GM21390 (cell line): ENCODE measurements around the gene ZFAND3.

Experiments
- ATAC-seq: cut with Tn5 transposase; IDR thresholded peaks from one replicate; pipeline ENCODE4 v1.9.1; 2021; ENCODE audit not compliant: unreplicated experiment

The ZFAND3 gene

GRCh38 chr6:38146021-38146733 lies 326.6 kb downstream of the ZFAND3 start:
- no peak for ATAC-seq

DNA sequence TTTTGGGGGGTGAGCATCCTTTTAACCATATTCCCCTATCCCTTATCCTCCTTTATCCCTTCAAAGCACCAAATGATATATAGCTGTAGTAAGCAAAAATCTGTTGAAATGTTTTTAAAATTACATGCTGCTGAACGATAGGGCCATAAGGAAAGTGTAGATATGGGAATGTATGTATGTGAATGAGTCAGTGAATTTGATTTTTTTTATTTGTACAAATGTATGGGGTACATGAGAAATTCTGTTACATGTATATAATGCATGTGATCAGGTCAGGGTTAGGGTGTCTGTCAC lies 327.2 kb downstream of the ZFAND3 start:
- ATAC-seq = no peak

GRCh38 chr6:38148606-38149005 lies 329.1 kb downstream of the ZFAND3 start:
- ATAC-seq = no peak

DNA sequence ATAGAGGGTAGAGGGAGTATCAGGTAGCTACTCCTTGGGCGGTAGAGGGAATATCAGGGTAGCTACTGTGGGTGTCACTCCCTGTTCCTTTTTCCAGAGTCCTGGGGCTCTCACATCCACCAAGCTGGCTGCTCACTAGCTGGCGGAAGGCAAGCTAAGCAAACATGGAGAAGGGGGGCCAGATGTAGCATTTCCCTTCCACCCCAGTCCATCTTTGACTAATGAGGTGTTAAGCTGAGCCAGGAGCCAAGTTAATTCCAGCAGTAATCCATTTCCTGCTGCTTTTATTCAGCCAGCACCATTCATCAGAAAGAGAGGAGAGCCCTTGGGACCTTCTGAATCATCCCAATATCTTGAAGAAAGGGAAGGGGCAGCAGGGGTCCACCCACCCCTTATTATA lies 330.0 kb downstream of the ZFAND3 start:
- ATAC-seq = no peak

GRCh38 chr6:38150021-38150420 lies 330.5 kb downstream of the ZFAND3 start:
- ATAC-seq = no peak

DNA sequence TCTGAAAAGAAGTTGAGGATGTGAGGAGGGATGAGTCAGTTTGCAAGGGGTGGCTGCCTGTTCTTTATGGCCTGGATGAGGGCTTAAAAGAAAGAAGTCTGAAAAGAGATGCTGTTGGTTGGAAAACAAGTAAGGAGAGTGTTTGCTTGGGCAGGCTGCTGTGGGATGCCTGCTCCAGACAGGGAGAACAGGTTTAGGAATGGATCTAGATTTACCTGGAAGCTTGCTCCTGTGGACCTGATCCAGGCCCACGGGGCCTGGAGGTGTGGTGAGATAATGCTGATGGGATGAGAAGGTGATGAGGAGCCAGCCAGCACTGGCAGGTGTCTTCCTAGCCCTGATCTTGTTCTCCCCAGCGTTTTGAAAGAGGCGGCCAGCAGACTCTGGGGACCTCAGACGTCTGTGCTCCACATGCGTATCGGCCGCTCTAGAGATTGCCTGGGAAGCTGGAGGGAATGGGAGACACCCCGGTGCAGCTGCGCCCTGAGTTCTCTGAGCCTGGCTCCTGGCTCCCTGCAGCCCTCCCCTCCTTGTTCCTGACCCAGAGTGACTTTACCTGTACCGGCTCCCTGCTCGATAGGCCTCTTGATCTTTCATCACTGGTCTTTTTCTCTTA lies 331.3 kb downstream of the ZFAND3 start:
- no peak for ATAC-seq

- ATAC-seq = no peak
Measured at GRCh38 chr6:38151580-38152500, 332.3 kb downstream of the ZFAND3 start.

DNA sequence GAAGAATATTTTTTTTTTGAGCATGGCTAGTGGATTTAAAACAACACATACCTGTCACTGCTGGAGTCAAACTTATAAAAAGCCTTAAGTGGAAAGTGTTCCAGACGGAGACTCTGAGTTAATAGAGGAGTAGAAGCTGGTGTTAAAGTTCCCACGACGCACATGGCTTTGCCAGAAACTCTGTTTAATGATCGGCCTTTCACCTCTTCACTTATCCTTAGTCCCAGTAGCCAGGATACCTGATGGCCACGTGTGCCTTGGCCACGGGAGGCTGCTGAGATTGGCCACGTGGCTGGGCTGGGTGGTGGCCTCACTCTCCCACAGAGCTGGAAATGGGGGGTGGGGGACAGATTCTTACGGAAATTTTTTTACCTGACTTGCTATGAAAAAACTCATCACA lies 333.1 kb downstream of the ZFAND3 start:
- no peak for ATAC-seq

DNA sequence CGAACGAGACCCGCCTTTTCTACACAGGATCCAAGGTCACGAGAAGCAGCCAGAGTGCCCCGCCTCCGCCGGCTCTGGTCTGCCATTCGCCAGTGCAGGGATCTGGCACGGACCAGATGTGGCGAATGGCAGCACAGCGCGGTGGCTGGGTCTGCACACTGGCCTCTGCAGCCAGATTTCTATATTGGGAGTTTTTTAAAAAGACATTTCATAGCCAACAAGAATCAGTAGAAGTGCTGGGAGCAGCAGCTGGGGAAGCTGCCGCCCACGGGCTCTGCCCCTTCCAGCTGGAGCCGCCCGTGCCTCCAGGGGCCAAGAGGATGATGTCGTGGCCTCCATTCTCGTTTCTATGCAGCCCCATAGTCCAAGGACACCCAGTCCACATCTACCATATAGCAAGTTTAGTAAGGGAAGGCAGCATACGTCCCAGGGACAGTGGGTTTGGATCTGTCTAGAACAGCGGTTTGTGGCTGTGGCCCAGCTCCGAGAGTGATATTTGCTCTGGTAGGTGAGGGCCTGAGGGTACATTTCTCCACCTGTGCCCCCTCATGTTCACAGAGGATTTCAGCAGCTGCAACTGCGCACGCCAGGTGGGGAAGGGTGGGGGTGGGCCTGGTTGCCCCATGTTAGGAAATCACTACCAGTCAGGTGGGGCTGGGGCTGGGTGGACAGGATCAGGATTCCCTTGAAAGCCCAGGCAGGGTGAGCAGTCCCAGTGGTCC lies 333.7 kb downstream of the ZFAND3 start:
- no peak for ATAC-seq

DNA sequence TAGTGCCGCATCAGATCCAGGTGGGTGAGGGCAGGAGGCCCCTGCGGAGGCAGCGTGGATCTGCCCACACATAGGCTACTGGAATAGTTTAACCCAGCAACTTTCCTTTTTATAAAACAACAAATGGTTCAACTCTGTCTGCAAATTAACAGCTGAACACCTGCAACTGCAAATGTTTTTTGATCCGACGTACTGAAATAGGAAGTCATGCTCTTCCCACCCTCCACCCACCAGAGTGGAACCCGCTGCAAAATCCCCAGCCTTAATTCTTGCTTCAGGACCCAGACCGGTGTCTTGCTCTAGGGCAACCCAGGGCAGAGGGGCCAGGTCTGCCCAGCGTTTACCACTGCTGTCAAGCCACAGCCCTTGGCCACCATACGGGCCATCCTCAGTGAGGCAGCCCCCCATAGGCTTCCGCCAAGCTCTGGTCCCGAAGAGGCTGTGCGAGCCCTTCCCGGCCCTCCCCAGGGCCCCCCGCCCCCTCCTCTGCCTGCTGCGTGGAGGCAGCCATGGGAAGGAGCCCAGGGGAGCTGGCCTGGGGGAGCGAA lies 334.3 kb downstream of the ZFAND3 start:
- ATAC-seq = no peak

- ATAC-seq = no peak
Measured at GRCh38 chr6:38154731-38155130, 335.2 kb downstream of the ZFAND3 start.

DNA sequence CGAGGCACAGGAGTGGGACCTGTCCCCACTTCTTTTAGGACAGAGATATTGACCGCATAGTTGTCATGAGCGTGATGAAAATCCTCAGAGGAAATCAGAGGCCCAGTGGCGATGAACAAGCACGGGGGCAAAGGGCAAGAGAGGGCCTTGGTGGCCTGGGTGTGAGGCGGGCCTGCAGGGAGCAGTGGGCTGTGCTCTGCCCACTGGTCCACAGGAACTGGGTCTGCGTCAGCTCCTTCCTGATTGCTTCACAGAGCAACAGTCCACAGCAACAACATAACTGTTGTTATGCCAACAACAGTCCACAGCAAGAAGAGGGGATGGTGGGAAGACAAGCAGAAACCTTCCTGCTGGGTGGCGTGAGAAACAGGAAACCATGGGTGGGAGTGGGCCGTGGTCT lies 335.6 kb downstream of the ZFAND3 start:
- no peak for ATAC-seq

- no peak for ATAC-seq
Measured at GRCh38 chr6:38155621-38156204, 336.2 kb downstream of the ZFAND3 start.

DNA sequence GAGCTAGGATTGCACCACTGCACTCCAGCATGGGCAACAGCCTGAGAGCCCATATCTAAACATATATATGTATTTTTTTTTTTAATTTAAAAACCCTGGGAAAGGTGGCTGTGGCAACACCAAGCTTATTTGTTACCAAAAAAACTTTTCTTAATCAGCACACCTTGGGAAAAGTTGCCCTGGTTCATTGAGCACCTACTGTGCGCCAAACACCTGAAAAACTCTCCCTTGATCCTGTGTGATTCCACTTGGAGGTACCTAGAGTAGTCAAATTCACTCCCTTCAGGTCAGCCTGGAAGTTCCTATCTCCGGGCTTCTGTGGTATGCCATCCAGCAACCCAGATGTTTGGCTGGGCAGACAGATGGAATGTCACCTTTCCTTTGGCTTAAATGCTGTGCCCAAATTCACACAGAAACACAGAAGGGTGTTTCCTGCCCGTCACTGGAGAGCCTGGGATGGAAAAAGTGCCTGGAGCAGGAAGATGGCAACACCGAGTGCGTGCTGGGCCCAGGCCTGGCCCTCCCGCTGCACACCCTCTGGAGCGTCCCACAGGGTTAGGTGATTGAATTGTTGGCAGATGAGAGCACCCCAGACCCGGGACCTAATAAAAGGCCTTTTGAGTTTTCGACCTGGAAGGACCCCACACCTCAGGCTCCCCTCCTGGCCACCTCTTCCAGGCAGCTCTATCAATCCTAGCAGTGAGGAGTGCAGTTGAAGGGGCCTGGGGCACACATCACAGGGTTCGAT lies 337.5 kb downstream of the ZFAND3 start:
- no peak for ATAC-seq

DNA sequence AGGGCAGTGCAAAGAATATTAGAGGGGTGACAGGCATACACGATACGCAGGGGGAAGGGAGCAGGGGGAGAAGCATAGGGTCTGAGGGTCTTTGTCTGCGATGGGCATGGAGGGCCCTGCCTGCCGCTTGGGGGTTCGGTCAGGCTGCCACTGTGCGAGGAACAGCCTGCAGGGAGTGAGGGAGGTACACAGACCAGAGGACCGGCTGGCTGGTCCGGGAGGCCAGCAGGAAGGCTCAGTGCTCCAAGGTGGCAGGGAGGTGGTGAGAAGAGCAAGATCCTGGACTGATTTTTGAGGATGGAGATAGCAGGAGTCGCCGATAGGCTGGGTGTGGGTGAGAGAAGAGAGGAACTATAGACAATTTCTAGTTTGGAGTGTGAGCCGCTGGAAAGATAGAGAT lies 338.4 kb downstream of the ZFAND3 start:
- ATAC-seq = no peak

DNA sequence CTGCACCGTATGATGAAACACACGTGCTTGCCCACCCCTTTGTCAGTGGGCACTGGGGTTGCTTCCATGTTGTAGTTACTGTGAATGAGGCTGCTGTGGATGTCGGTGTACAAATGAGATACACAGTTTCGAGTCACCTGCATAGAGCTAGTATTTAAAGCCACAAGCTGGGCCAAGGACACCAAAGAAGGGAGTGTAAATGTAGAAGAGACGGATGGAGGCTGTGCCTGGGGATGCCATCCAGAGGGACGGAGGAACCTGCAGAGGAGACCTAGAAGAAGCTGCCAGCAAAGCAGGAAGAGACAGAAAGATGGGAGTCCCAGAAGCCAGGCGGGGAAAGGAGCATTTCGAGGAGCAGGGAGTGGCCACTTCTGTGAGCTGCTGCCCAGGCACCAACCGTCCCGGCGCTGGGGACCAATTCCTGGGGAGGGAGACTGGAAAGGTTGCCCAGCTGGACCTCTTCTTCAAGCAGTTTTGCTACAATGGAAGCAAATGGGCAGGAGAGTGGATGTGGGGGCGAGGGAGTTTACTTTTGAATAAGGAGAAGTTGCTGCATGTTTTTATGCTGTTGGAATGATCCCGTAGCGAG lies 339.3 kb downstream of the ZFAND3 start:
- no peak for ATAC-seq

DNA sequence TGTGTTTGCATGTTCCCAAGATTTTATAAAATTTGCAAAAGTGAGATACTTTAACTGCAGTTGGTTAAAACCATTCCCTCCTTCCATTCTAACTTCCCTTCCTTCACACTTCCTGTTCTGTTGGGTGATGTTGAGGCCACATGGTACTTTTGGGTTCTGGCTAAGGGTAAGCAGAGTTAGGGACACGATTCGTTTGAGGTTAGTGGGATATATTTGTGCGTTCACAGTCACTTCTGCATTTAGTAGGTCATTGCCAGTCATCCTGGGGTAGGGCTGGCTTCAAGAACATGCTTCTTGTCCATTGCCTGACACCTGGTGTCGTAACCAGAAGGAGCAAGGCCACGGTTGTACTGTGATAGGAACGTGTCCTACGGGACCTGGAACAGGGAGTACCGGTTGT lies 340.1 kb downstream of the ZFAND3 start:
- no peak for ATAC-seq

DNA sequence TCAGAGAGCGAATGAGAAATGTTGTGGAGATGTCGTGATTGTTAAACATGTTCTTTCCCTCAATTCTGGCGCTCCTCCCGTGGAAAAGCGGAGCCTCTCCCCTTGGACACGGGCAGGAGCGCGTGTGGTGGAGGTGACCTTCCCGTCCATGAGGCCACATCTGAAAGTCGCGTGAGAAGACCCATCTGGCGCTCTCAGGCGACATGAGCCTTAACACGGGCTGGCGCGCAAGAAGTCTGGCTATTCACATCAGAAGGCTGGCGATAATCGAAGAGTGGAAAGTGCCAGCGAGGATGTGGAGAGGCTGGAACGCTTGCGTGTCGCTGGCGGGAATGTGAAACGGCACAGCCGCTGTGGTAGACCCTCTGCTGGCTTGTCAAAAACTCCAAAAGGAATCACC lies 341.3 kb downstream of the ZFAND3 start:
- ATAC-seq = no peak

- no peak for ATAC-seq
Measured at GRCh38 chr6:38161331-38161730, 341.8 kb downstream of the ZFAND3 start.
